CD4-positive, alpha-beta T cell treated with Interleukin-4 for 4 hours (primary cell): ENCODE data around the gene UNC93B1.

Source experiments
- DNase-seq: peaks from one replicate; pipeline ENCODE4 v3.0.0-alpha.2; 2020

Gene UNC93B1, protein sequence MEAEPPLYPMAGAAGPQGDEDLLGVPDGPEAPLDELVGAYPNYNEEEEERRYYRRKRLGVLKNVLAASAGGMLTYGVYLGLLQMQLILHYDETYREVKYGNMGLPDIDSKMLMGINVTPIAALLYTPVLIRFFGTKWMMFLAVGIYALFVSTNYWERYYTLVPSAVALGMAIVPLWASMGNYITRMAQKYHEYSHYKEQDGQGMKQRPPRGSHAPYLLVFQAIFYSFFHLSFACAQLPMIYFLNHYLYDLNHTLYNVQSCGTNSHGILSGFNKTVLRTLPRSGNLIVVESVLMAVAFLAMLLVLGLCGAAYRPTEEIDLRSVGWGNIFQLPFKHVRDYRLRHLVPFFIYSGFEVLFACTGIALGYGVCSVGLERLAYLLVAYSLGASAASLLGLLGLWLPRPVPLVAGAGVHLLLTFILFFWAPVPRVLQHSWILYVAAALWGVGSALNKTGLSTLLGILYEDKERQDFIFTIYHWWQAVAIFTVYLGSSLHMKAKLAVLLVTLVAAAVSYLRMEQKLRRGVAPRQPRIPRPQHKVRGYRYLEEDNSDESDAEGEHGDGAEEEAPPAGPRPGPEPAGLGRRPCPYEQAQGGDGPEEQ

DNA sequence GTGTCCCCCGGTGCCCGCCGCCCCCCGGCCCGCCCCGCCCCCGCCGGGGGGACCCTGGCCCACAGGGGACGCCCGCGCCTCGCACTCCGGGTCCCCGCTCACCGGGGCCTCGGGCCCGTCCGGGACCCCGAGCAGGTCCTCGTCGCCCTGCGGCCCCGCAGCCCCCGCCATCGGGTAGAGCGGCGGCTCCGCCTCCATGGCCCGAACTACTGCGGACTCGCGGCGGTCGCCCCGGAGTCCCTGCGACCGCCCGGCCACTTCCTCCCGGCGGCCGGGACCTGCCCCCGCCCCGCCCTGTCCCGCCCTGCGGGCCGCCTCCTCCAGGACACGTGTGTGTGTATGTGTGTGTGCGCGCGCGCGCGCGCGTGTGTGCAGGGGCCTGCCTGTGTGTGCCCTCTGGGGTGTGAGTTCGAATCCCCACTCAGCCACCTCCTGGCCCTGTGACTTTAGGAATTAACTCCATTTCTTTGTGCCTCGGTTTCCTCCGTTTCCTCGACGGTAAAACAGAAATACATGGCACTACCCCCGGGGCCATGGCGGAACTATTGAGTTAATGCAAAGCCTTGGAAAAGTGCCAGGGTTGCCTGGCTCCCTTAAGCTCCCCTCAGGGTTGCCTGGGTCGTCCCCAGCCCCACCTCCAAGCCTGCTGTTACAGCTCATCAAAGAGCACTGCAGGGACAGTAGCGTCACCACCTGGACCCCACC lies at the start of gene UNC93B1:
Gene UNC93B1, minus strand, starts transcription at position 252 of the 705 bp plus-strand sequence. Its CDS starts 54 bp downstream, at position 198.
- peak; percentile 82 for DNase-seq

DNA sequence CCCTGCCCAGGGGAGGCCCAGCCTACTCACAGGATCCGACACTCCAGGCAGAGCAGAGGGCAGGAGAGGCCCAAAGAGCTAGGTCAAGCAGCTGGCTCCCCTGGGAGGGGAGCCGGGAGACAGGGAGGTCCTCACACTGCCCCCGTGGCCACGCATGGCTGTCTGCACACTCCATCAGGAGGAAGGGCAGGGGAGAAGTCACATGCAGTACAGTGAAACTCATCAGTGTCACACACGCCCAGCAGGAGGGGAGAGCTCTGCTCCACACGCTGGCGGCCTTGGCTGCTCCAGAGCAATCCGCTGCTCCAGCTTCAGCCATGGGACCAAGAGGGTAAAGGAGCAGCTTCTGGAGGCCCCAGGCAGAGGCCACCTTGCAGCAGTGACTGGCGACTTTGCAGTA lies 49.2 kb upstream of the UNC93B1 start:
- no peak for DNase-seq

GRCh38 chr11:68052137-68052873 lies 48.4 kb upstream of the UNC93B1 start:
- DNase-seq: no peak

DNA sequence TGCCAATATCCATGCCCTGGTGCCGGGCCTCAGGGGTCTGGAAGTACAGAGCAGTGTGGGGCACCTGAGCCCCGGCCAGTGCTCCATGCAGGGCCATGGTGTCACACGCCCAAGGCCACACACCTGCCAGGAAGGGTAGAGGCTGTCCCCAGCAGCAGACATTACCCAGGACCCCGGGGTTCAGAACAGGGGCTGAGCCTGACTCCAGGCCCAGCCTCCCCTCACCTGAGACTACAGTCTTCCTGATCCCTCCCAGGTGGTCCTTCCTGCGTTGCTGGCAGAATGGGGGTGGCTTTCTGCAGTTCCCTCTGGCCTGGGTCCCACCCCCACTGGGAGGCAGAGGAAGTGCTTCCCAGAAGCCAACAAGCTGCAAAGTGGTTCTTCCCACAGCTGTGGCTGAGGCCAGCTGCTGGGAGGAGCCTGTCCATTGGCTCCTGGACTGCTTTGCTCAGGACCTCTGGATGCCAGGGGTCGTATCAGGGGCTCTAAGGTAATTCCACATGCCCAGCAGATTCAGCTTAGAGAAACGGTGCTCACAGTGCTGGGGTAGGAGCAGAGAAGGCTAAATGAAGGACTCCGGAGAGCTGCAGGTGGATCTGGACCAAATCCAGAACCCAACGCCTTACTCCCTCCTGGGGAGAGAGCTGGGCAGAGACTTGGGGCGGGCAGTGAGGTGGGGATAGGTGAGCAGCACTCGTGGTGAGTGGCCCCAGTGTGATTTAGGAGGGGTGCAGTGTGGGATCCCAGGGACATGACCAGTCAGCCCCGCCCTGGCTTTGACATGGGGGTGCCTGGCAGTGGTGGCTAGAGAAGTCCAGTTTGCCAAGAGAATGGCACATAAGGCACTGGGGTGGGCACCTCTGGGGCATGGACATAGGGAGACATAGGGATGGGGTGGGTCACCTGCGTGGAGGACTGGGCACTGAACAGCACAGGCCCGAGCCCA lies 47.6 kb upstream of the UNC93B1 start:
- no peak for DNase-seq

DNA sequence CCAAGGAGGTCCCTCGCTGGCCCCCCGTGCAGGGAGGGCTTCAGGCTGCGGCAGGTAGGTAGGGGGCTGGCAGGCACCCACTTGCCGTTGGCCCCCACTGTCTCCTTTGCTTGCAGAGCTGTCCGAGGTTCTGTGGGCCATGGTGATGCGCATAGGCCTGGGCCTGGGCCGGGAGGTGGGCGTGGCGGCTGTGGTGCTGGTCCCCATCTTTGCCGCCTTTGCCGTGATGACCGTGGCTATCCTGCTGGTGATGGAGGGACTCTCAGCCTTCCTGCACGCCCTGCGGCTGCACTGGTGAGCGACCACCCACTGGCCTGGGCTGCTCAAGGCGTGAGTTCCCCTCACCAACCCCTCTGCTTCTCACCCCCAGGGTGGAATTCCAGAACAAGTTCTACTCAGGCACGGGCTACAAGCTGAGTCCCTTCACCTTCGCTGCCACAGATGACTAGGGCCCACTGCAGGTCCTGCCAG lies 46.5 kb upstream of the UNC93B1 start:
- DNase-seq: no peak

DNA sequence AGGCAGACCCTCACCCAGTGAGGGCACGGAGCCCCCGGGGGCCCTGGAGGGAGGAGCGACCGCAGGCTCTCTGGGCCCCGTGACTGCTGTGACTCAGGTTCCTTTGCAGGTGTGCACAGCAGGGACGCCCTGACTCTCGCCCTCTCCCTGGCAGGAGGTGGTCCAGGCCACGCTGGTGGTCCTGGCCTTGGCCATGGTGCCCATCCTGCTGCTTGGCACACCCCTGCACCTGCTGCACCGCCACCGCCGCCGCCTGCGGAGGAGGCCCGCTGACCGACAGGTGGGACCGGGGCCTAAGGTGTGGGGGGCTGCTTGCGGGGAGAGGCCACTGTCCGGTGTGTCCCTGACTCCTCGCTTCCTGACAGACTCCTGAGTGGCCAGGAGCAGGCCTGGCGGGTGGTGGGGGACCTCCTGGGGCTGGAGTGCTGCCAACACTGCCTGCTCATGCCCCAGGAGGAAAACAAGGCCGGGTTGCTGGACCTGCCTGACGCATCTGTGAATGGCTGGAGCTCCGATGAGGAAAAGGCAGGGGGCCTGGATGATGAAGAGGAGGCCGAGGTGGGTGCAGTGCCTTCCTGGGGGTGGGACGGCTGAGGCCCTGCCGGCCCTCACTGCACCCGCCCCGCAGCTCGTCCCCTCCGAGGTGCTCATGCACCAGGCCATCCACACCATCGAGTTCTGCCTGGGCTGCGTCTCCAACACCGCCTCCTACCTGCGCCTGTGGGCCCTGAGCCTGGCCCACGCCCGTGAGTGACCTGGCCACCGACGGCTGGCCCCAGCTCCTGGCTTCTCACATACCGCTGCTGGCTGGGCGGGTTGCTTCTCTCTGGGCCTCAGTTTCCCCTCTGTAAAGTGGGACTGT lies 45.8 kb upstream of the UNC93B1 start:
- no peak for DNase-seq

- DNase-seq: no peak
Observed at GRCh38 chr11:68048681-68049508, 45.0 kb upstream of the UNC93B1 start.

- DNase-seq: no peak
Observed at GRCh38 chr11:68047437-68048290, 43.8 kb upstream of the UNC93B1 start.

- no peak for DNase-seq
Observed at GRCh38 chr11:68044898-68045351, 41.0 kb upstream of the UNC93B1 start.

GRCh38 chr11:68044145-68044813 lies 40.4 kb upstream of the UNC93B1 start:
- no peak for DNase-seq

DNA sequence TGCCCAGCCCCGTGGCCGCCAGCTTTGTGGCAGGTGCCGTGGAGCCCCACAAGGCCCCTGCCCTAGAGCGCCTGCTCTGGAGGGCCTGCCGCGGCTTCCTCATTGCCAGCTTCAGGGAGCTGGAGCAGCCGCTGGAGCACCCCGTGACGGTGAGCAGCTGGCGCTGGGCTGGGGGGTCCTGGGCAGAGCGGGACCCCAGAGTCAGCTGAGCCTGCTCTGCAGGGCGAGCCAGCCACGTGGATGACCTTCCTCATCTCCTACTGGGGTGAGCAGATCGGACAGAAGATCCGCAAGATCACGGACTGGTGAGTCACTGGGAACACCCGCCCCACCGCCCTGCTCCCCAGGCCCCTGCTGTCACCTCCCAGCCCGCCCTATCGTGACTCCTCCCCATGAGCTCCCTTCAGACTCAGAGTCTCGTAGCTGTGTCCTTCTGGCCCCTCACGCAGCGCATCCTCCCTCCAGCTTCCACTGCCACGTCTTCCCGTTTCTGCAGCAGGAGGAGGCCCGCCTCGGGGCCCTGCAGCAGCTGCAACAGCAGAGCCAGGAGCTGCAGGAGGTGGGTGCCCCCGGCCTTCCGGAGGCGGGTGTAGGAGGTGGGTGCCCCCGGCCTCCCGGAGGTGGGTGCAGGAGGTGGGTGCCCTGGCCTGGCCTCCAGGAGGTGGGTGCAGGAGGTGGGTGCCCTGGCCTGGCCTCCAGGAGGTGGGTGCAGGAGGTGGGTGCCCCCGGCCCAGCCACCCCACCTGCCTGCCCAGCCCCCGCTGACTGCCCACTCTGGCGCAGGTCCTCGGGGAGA lies 39.6 kb upstream of the UNC93B1 start:
- no peak for DNase-seq

DNA sequence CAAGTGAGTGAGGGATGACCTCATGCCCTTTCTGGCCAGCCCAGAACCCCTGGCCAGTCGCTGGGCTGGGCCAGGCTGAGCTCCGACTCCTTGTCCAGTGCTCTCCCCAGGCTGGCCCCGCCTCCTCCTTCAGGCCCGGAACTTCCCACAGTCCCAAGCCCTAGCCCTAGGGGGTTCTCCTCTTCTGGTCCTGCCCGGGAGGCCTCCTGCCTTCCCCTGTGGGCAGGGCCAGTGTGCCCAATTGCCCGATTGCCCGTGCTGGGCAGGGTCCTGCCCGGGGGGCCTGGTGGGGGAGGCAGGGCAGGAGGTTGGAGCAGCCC lies 39.1 kb upstream of the UNC93B1 start:
- DNase-seq: no peak

- no peak for DNase-seq
Observed at GRCh38 chr11:68042219-68043028, 38.5 kb upstream of the UNC93B1 start.

DNA sequence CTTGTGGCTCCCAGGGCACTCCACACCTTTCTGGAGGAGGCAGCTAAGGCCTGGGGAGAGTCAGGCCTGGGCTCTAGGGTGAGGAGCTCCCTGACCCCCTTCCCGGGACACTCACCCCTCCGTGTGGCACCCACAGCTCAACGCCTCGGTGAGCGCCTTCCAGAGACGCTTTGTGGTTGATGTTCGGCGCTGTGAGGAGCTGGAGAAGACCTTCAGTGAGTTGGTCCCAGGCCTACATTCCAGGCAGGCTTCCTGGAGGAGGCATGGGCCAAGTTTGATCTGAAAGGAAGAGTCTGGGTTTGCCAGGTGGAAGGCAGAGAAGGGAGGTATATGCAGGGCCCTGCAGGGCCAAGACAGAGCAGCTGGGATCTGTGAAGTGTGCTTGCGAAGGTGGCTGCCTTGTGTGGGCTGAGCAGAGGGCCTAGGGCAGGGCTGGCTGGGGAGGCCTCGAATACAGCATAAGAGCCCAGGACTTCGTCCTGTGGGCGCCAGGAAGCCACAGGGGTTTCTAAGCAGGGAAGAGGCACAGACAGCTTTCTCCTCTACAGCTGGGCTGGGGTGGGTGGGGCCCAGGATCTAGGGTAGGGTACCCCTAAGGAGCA lies 37.8 kb upstream of the UNC93B1 start:
- DNase-seq: no peak

GRCh38 chr11:68040957-68041591 lies 37.2 kb upstream of the UNC93B1 start:
- DNase-seq: no peak
